ENCODE results near the gene APOBEC2.

Gene APOBEC2

GRCh38 chr6:41083072-41083471 is 30.1 kb downstream of the APOBEC2 start:
- no peak overlapping the region for H3K27ac ChIP-seq (ENCODE audit: low read depth, low read length)
- H3K9me3 ChIP-seq (ENCODE audit: control insufficient read depth in 1 of 2, low read length in 2 of 2): no peaks in the 10 kb centered on the region
- peaks cover 30 to 50% of the 10 kb centered on the region in 2 donors for H3K36me3 ChIP-seq (ENCODE audit: control insufficient read depth in 1 of 2, insufficient read depth in 2 of 2, low read length in 2 of 2)
- H3K4me3 ChIP-seq (ENCODE audit: low read depth in 1 of 2, low read length in 2 of 2): no peak overlapping the region
- H3K27me3 ChIP-seq (ENCODE audit: control insufficient read depth in 1 of 2, insufficient read depth in 2 of 2, low read length in 2 of 2): no peaks in the 10 kb centered on the region
- H3K4me1 ChIP-seq (ENCODE audit: control insufficient read depth in 1 of 2, insufficient read depth in 2 of 2, low read length in 2 of 2): peaks cover 0 to 8% of the 10 kb centered on the region in 2 donors
- H3K9ac ChIP-seq (ENCODE audit: low read depth in 1 of 2, low read length in 2 of 2): no peak overlapping the region

- Histone ChIP-seq H3K27me3 (ENCODE audit: control insufficient read depth in 1 of 2, insufficient read depth in 2 of 2, low read length in 2 of 2) (no peaks in the 10 kb centered on the region), H3K36me3 (ENCODE audit: control insufficient read depth in 1 of 2, insufficient read depth in 2 of 2, low read length in 2 of 2) (peaks cover 32 to 64% of the 10 kb centered on the region in 2 donors), H3K9me3 (ENCODE audit: control insufficient read depth in 1 of 2, low read length in 2 of 2) (no peaks in the 10 kb centered on the region)
Measured at GRCh38 chr6:41085182-41085581, 32.2 kb downstream of the APOBEC2 start.

DNA sequence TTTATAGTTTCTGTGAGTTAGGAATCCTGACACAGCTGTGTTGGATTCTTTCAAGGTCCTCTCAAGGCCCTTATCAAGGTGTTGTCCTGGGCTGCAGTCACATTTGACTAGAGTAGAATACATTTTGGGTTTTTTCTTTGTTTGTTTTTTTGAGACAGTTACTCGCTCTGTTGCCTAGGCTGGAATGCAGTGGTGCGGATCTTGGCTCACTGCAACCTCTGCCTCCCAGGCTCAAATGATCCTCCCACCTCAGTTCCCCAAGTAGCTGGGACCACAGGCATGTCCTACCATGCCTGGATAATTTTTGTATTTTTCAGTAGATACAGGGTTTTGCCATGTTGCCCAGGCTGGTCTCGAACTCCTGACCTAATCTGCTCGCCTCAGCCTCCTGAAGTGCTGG is 35.4 kb downstream of the APOBEC2 start:
- Histone ChIP-seq H3K4me1 (ENCODE audit: control insufficient read depth in 1 of 2, insufficient read depth in 2 of 2, low read length in 2 of 2) (no peaks in the 10 kb centered on the region), H3K9me3 (ENCODE audit: control insufficient read depth in 1 of 2, low read length in 2 of 2) (no peaks in the 10 kb centered on the region), H3K9ac (ENCODE audit: low read depth in 1 of 2, low read length in 2 of 2) (no peak overlapping the region), H3K27me3 (ENCODE audit: control insufficient read depth in 1 of 2, insufficient read depth in 2 of 2, low read length in 2 of 2) (no peaks in the 10 kb centered on the region), H3K36me3 (ENCODE audit: control insufficient read depth in 1 of 2, insufficient read depth in 2 of 2, low read length in 2 of 2) (peaks cover 52 to 75% of the 10 kb centered on the region in 2 donors), H3K27ac (ENCODE audit: low read depth, low read length) (no peak overlapping the region), H3K4me3 (ENCODE audit: low read depth in 1 of 2, low read length in 2 of 2) (no peak overlapping the region)

More at GRCh38 chr6:41085182-41085581, 32.2 kb downstream of the APOBEC2 start:
- H3K9ac ChIP-seq (ENCODE audit: low read depth in 1 of 2, low read length in 2 of 2): no peak overlapping the region
- no peak overlapping the region for H3K27ac ChIP-seq (ENCODE audit: low read depth, low read length)
- H3K4me3 ChIP-seq (ENCODE audit: low read depth in 1 of 2, low read length in 2 of 2): no peak overlapping the region
- no peaks in the 10 kb centered on the region for H3K4me1 ChIP-seq (ENCODE audit: control insufficient read depth in 1 of 2, insufficient read depth in 2 of 2, low read length in 2 of 2)

DNA sequence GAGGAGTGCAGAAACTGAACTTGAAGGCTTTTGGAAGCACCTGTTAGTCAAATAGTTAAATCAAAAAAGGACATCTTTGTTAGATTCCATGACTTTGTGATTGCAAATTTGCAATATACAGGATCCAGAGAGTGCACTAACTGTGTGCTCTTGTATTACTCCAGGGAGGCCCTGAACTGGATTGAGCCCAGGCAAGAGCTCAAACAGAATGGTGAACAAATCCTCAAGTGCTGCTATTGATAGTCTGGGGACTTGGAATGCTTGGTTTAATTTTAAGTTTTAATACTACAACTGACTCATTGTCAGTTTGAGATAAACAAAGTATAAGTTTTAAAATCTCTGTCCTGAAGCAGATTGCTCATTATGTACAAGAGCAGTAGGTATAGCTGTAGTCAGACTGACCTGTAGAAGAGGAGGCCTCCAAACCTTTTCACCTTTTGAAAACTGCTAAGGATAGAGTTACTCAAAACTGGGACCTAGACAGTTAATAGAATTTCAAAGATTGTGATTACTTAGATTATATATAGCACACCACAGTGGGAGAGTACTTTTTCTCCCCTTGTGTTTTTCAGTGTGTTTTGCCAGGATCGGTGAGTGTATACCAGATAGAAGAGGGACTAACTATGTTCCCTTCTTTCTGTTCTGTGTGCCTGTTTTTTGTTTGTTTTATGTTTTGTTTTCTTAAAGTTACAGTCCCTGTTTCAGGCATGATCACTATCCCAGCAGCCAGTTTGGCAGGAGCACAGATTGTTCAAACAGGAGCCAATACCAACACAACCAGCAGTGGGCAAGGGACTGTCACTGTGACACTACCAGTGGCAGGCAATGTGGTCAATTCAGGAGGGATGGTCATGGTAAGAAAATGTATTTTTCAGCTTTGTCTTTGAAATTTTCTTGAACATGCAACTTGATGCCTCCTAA is 38.1 kb downstream of the APOBEC2 start:
- Histone ChIP-seq H3K9me3 (ENCODE audit: control insufficient read depth in 1 of 2, low read length in 2 of 2) (no peaks in the 10 kb centered on the region), H3K4me1 (ENCODE audit: control insufficient read depth in 1 of 2, insufficient read depth in 2 of 2, low read length in 2 of 2) (no peaks in the 10 kb centered on the region), H3K4me3 (ENCODE audit: low read depth in 1 of 2, low read length in 2 of 2) (no peak overlapping the region), H3K27ac (ENCODE audit: low read depth, low read length) (no peak overlapping the region), H3K9ac (ENCODE audit: low read depth in 1 of 2, low read length in 2 of 2) (no peak overlapping the region), H3K27me3 (ENCODE audit: control insufficient read depth in 1 of 2, insufficient read depth in 2 of 2, low read length in 2 of 2) (no peaks in the 10 kb centered on the region), H3K36me3 (ENCODE audit: control insufficient read depth in 1 of 2, insufficient read depth in 2 of 2, low read length in 2 of 2) (peaks cover 64 to 83% of the 10 kb centered on the region in 2 donors)

GRCh38 chr6:41092421-41093140 is 39.6 kb downstream of the APOBEC2 start:
- H3K4me3 ChIP-seq (ENCODE audit: low read depth in 1 of 2, low read length in 2 of 2): no peak overlapping the region
- H3K4me1 ChIP-seq (ENCODE audit: control insufficient read depth in 1 of 2, insufficient read depth in 2 of 2, low read length in 2 of 2): no peaks in the 10 kb centered on the region
- no peak overlapping the region for H3K27ac ChIP-seq (ENCODE audit: low read depth, low read length)
- H3K9ac ChIP-seq (ENCODE audit: low read depth in 1 of 2, low read length in 2 of 2): no peak overlapping the region
- no peaks in the 10 kb centered on the region for H3K9me3 ChIP-seq (ENCODE audit: control insufficient read depth in 1 of 2, low read length in 2 of 2)
- no peaks in the 10 kb centered on the region for H3K27me3 ChIP-seq (ENCODE audit: control insufficient read depth in 1 of 2, insufficient read depth in 2 of 2, low read length in 2 of 2)
- peaks cover 73 to 91% of the 10 kb centered on the region in 2 donors for H3K36me3 ChIP-seq (ENCODE audit: control insufficient read depth in 1 of 2, insufficient read depth in 2 of 2, low read length in 2 of 2)

GRCh38 chr6:41093729-41094128 is 40.7 kb downstream of the APOBEC2 start:
- Histone ChIP-seq H3K4me3 (ENCODE audit: low read depth in 1 of 2, low read length in 2 of 2) (no peak overlapping the region), H3K9ac (ENCODE audit: low read depth in 1 of 2, low read length in 2 of 2) (no peak overlapping the region), H3K36me3 (ENCODE audit: control insufficient read depth in 1 of 2, insufficient read depth in 2 of 2, low read length in 2 of 2) (peaks cover 82 to 96% of the 10 kb centered on the region in 2 donors), H3K27me3 (ENCODE audit: control insufficient read depth in 1 of 2, insufficient read depth in 2 of 2, low read length in 2 of 2) (no peaks in the 10 kb centered on the region), H3K4me1 (ENCODE audit: control insufficient read depth in 1 of 2, insufficient read depth in 2 of 2, low read length in 2 of 2) (no peaks in the 10 kb centered on the region), H3K27ac (ENCODE audit: low read depth, low read length) (no peak overlapping the region), H3K9me3 (ENCODE audit: control insufficient read depth in 1 of 2, low read length in 2 of 2) (no peaks in the 10 kb centered on the region)

- Histone ChIP-seq H3K9me3 (ENCODE audit: control insufficient read depth in 1 of 2, low read length in 2 of 2) (no peaks in the 10 kb centered on the region), H3K4me3 (ENCODE audit: low read depth in 1 of 2, low read length in 2 of 2) (no peak overlapping the region), H3K4me1 (ENCODE audit: control insufficient read depth in 1 of 2, insufficient read depth in 2 of 2, low read length in 2 of 2) (no peaks in the 10 kb centered on the region), H3K27ac (ENCODE audit: low read depth, low read length) (no peak overlapping the region), H3K36me3 (ENCODE audit: control insufficient read depth in 1 of 2, insufficient read depth in 2 of 2, low read length in 2 of 2) (peaks cover 72 to 79% of the 10 kb centered on the region in 2 donors), H3K9ac (ENCODE audit: low read depth in 1 of 2, low read length in 2 of 2) (no peak overlapping the region), H3K27me3 (ENCODE audit: control insufficient read depth in 1 of 2, insufficient read depth in 2 of 2, low read length in 2 of 2) (no peaks in the 10 kb centered on the region)
Measured at GRCh38 chr6:41097467-41098090, 44.6 kb downstream of the APOBEC2 start.

GRCh38 chr6:41098366-41098765 is 45.4 kb downstream of the APOBEC2 start:
- Histone ChIP-seq H3K4me1 (ENCODE audit: control insufficient read depth in 1 of 2, insufficient read depth in 2 of 2, low read length in 2 of 2) (no peaks in the 10 kb centered on the region), H3K27me3 (ENCODE audit: control insufficient read depth in 1 of 2, insufficient read depth in 2 of 2, low read length in 2 of 2) (no peaks in the 10 kb centered on the region), H3K9me3 (ENCODE audit: control insufficient read depth in 1 of 2, low read length in 2 of 2) (no peaks in the 10 kb centered on the region), H3K4me3 (ENCODE audit: low read depth in 1 of 2, low read length in 2 of 2) (no peak overlapping the region), H3K27ac (ENCODE audit: low read depth, low read length) (no peak overlapping the region), H3K9ac (ENCODE audit: low read depth in 1 of 2, low read length in 2 of 2) (no peak overlapping the region), H3K36me3 (ENCODE audit: control insufficient read depth in 1 of 2, insufficient read depth in 2 of 2, low read length in 2 of 2) (peaks cover 64 to 71% of the 10 kb centered on the region in 2 donors)

DNA sequence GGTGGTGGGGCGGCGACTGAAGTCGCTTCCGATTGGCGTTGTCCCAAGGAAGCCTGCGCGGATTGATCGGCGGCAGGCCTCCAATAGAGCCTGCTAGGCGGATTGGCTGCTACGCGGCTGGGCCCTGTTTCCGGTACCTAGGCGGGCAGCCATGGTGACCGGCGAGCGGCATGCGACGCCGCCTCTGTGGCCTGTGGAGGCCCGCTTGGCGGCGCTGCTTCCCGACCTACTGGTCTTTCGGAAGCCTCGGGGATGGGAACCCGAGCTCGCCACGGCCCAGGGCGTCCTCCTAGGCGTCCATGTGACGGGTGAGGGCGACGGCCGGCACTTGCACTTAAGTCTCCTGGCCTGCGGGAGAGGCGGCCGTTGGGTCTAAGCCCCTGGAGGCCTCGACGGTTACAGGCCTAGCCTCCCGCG is 47.9 kb downstream of the APOBEC2 start:
- H3K36me3 ChIP-seq (ENCODE audit: control insufficient read depth in 1 of 2, insufficient read depth in 2 of 2, low read length in 2 of 2): peaks cover 44 to 46% of the 10 kb centered on the region in 2 donors
- H3K27ac ChIP-seq (ENCODE audit: low read depth, low read length): no peak overlapping the region
- H3K4me3 ChIP-seq (ENCODE audit: low read depth in 1 of 2, low read length in 2 of 2): no peak overlapping the region
- H3K4me1 ChIP-seq (ENCODE audit: control insufficient read depth in 1 of 2, insufficient read depth in 2 of 2, low read length in 2 of 2): no peaks in the 10 kb centered on the region
- no peaks in the 10 kb centered on the region for H3K27me3 ChIP-seq (ENCODE audit: control insufficient read depth in 1 of 2, insufficient read depth in 2 of 2, low read length in 2 of 2)
- H3K9me3 ChIP-seq (ENCODE audit: control insufficient read depth in 1 of 2, low read length in 2 of 2): no peaks in the 10 kb centered on the region
- no peak overlapping the region for H3K9ac ChIP-seq (ENCODE audit: low read depth in 1 of 2, low read length in 2 of 2)

DNA sequence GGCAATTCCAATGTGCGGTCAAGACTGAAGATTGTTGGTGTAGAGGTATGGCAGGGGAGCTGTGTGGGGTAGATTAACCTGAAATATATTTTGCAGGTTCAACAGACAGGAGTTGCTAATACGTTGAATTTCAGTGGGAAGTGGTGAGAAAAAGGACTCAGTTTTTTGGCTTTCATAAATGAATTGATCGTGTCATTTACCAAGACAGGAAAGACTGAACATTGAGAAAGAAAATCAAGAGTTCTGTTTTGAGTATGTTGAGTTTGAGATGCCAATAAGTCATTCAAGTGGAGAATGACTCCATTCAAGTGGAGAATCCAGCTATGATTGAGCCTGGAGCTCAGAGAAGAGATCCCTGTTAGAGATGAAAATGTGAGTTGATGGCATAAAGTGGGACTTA is 50.8 kb downstream of the APOBEC2 start:
- Histone ChIP-seq H3K27ac (ENCODE audit: low read depth, low read length) (no peak overlapping the region), H3K27me3 (ENCODE audit: control insufficient read depth in 1 of 2, insufficient read depth in 2 of 2, low read length in 2 of 2) (no peaks in the 10 kb centered on the region), H3K4me3 (ENCODE audit: low read depth in 1 of 2, low read length in 2 of 2) (no peak overlapping the region), H3K9me3 (ENCODE audit: control insufficient read depth in 1 of 2, low read length in 2 of 2) (no peaks in the 10 kb centered on the region), H3K36me3 (ENCODE audit: control insufficient read depth in 1 of 2, insufficient read depth in 2 of 2, low read length in 2 of 2) (peaks cover 15 to 16% of the 10 kb centered on the region in 2 donors), H3K4me1 (ENCODE audit: control insufficient read depth in 1 of 2, insufficient read depth in 2 of 2, low read length in 2 of 2) (no peaks in the 10 kb centered on the region), H3K9ac (ENCODE audit: low read depth in 1 of 2, low read length in 2 of 2) (no peak overlapping the region)

Data from duodenal mucosa (tissue), 2 donors.